Measurements from ENCODE around the gene PHF21A. TPM values are rescaled to one million over a fixed set of nuclear protein-coding genes. Genes with fewer than 3 reads are reported as not detected.

PHF21A gene
- polyA plus RNA-seq, 1 donor (not counting 4 experiments of a cell fraction or from before 2014, with no cell fraction given) = 16.1 TPM

DNA sequence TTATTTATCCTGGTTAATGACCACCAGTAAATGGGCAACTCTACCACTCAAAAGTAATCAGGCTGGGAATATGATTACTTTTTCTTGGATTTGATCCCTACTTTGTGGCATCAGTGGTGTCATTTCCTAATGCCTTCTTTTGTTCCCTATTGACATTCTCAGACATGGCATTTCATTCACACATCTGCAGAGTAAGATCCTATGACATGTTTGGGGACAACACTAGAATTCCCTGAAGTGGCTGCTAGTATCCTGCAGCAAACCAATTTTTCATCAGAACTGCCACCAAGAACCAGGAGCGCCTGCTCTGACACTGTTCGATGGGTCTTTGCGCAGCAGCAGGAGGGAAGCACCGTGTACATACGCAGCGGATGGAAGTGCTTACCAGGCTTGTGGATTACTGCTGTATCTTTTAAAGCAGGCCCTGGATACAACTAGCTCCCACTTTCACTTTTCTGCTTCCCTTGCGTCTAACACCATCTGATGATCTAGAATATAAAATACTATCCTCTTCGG lies 101.1 kb downstream of the PHF21A start:
- H3K36me3 ChIP-seq (ENCODE audit: control insufficient read depth in 2 of 2, extremely low read depth in 1 of 2, insufficient read depth in 2 of 2, low read length in 2 of 2) = peaks cover 0 to 3% of the 10 kb centered on the region in 2 experiments
- no peaks in the 10 kb centered on the region for H3K4me1 ChIP-seq (ENCODE audit: control insufficient read depth, extremely low read depth, insufficient read depth, low read length)
- H3K9me1 ChIP-seq (ENCODE audit: control insufficient read depth, extremely low read depth, insufficient read depth, low read length) = no peaks in the 10 kb centered on the region
- no peak for FAIRE-seq
- no peak overlapping the region for H3K9ac ChIP-seq (ENCODE audit: control insufficient read depth, extremely low read depth, insufficient read depth, low read length)
- H3K27ac ChIP-seq (ENCODE audit: control insufficient read depth, insufficient read depth, low read length) = no peak overlapping the region
- H3K4me3 ChIP-seq (ENCODE audit: control insufficient read depth in 2 of 3, extremely low read depth in 1 of 3, insufficient read depth in 2 of 3, low read depth in 1 of 3, low read length in 3 of 3) = no peak overlapping the region
- no peak overlapping the region for H2AFZ ChIP-seq (ENCODE audit: control insufficient read depth, low read length)
- dilution Hi-C loops (cut with MboI; ENCODE audit: extremely low pct_ligation_motif_present, low sequenced_read_pairs) = no loop called here
- no peaks in the 10 kb centered on the region for H4K20me1 ChIP-seq (ENCODE audit: control insufficient read depth, extremely low read depth, insufficient read depth, low read length)
- no peaks in the 10 kb centered on the region for H3K27me3 ChIP-seq (ENCODE audit: control insufficient read depth, extremely low read depth, insufficient read depth, low read length)
- TF ChIP-seq EZH2 (IDR thresholded peaks at IDR 0.05; ENCODE audit: low read length) = no peak
- no peaks in the 10 kb centered on the region for H3K9me3 ChIP-seq (ENCODE audit: control insufficient read depth, low read depth, low read length)
- H3K4me2 ChIP-seq (ENCODE audit: control insufficient read depth, extremely low read depth, insufficient read depth, low read depth, low read length) = no peak overlapping the region
- H3K79me2 ChIP-seq (ENCODE audit: control insufficient read depth, insufficient read depth, low read length) = no peaks in the 10 kb centered on the region
- DNase-seq (ENCODE audit: low read depth, low spot score) = no peak

DNA sequence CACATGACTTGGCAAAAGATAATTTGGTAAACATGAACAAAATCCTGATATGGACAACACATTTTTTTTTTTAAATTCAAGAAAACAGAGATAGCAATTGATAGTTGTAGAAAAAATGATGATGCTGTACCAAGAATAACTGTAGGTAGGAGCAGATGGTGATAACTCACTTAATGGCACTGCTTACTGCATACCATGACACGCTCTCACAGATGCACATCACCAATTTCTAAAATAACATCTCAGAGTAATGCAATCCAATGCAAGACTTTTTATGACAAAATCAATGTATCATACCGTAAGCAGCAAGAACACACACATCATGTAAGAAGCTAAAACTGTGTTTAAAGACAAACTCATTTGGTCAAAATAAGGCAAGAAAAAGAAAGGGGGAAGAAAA lies 102.6 kb downstream of the PHF21A start:
- TF ChIP-seq EZH2 (IDR thresholded peaks at IDR 0.05; ENCODE audit: low read length) = no peak
- TF ChIP-seq, protein P1, sequence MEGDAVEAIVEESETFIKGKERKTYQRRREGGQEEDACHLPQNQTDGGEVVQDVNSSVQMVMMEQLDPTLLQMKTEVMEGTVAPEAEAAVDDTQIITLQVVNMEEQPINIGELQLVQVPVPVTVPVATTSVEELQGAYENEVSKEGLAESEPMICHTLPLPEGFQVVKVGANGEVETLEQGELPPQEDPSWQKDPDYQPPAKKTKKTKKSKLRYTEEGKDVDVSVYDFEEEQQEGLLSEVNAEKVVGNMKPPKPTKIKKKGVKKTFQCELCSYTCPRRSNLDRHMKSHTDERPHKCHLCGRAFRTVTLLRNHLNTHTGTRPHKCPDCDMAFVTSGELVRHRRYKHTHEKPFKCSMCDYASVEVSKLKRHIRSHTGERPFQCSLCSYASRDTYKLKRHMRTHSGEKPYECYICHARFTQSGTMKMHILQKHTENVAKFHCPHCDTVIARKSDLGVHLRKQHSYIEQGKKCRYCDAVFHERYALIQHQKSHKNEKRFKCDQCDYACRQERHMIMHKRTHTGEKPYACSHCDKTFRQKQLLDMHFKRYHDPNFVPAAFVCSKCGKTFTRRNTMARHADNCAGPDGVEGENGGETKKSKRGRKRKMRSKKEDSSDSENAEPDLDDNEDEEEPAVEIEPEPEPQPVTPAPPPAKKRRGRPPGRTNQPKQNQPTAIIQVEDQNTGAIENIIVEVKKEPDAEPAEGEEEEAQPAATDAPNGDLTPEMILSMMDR (optimal IDR thresholded peaks at IDR 0.05 in 1 of 3, IDR thresholded peaks at IDR 0.05 in 1 of 3, conservative IDR thresholded peaks at IDR 0.05 in 1 of 3; ENCODE audit: extremely low read depth in 1 of 3, insufficient read depth in 2 of 3, low read length in 3 of 3) = no peak
- Histone ChIP-seq H4K20me1 (ENCODE audit: control insufficient read depth, extremely low read depth, insufficient read depth, low read length) (no peaks in the 10 kb centered on the region), H3K4me3 (ENCODE audit: control insufficient read depth in 2 of 3, extremely low read depth in 1 of 3, insufficient read depth in 2 of 3, low read depth in 1 of 3, low read length in 3 of 3) (no peak overlapping the region), H3K27me3 (ENCODE audit: control insufficient read depth, extremely low read depth, insufficient read depth, low read length) (no peaks in the 10 kb centered on the region), H3K79me2 (ENCODE audit: control insufficient read depth, insufficient read depth, low read length) (no peaks in the 10 kb centered on the region), H2AFZ (ENCODE audit: control insufficient read depth, low read length) (no peak overlapping the region), H3K9me3 (ENCODE audit: control insufficient read depth, low read depth, low read length) (no peaks in the 10 kb centered on the region), H3K9me1 (ENCODE audit: control insufficient read depth, extremely low read depth, insufficient read depth, low read length) (no peaks in the 10 kb centered on the region), H3K9ac (ENCODE audit: control insufficient read depth, extremely low read depth, insufficient read depth, low read length) (no peak overlapping the region), H3K27ac (ENCODE audit: control insufficient read depth, insufficient read depth, low read length) (no peak overlapping the region), H3K4me1 (ENCODE audit: control insufficient read depth, extremely low read depth, insufficient read depth, low read length) (no peaks in the 10 kb centered on the region), H3K4me2 (ENCODE audit: control insufficient read depth, extremely low read depth, insufficient read depth, low read depth, low read length) (no peak overlapping the region), H3K36me3 (ENCODE audit: control insufficient read depth in 2 of 2, extremely low read depth in 1 of 2, insufficient read depth in 2 of 2, low read length in 2 of 2) (peaks cover 0 to 3% of the 10 kb centered on the region in 2 experiments)
- dilution Hi-C loops (cut with MboI; ENCODE audit: extremely low pct_ligation_motif_present, low sequenced_read_pairs) = no loop called here
- DNase-seq (ENCODE audit: low read depth, low spot score) (no peak), FAIRE-seq (no peak)

DNA sequence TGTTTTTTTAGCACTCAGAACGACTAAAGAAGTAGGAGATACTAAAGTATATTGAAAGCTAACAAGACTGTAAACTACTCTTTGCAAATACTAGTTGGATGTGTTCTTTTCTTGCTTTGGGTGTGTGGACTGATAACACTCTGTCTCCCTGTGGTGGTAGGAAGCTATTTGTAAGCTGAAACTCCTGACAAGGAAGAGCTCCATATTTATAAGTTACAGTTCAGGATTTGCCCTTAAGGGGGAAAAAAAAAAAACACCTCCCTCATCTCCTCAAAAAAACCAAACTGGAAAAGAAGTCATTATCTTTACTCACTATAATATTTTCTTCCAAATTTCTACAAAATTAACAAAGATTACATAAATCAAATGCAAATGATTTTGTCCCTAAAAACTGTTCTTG lies 103.9 kb downstream of the PHF21A start:
- dilution Hi-C loops (cut with MboI; ENCODE audit: extremely low pct_ligation_motif_present, low sequenced_read_pairs) = no loop called here
- FAIRE-seq = no peak

More for the DNA sequence above, 103.9 kb downstream of the PHF21A start:
- Histone ChIP-seq H3K9me1 (ENCODE audit: control insufficient read depth, extremely low read depth, insufficient read depth, low read length) (no peaks in the 10 kb centered on the region), H3K79me2 (ENCODE audit: control insufficient read depth, insufficient read depth, low read length) (no peaks in the 10 kb centered on the region), H3K4me1 (ENCODE audit: control insufficient read depth, extremely low read depth, insufficient read depth, low read length) (no peaks in the 10 kb centered on the region), H3K36me3 (ENCODE audit: control insufficient read depth in 2 of 2, extremely low read depth in 1 of 2, insufficient read depth in 2 of 2, low read length in 2 of 2) (peaks cover 0 to 3% of the 10 kb centered on the region in 2 experiments), H3K4me2 (ENCODE audit: control insufficient read depth, extremely low read depth, insufficient read depth, low read depth, low read length) (no peak overlapping the region), H3K4me3 (ENCODE audit: control insufficient read depth in 2 of 3, extremely low read depth in 1 of 3, insufficient read depth in 2 of 3, low read depth in 1 of 3, low read length in 3 of 3) (no peak overlapping the region), H3K9me3 (ENCODE audit: control insufficient read depth, low read depth, low read length) (no peaks in the 10 kb centered on the region), H3K27me3 (ENCODE audit: control insufficient read depth, extremely low read depth, insufficient read depth, low read length) (no peaks in the 10 kb centered on the region), H2AFZ (ENCODE audit: control insufficient read depth, low read length) (no peak overlapping the region), H4K20me1 (ENCODE audit: control insufficient read depth, extremely low read depth, insufficient read depth, low read length) (no peaks in the 10 kb centered on the region), H3K27ac (ENCODE audit: control insufficient read depth, insufficient read depth, low read length) (no peak overlapping the region), H3K9ac (ENCODE audit: control insufficient read depth, extremely low read depth, insufficient read depth, low read length) (no peak overlapping the region)
- no peak for TF ChIP-seq EZH2 (IDR thresholded peaks at IDR 0.05; ENCODE audit: low read length)
- TF ChIP-seq, protein P1 (optimal IDR thresholded peaks at IDR 0.05 in 1 of 3, IDR thresholded peaks at IDR 0.05 in 1 of 3, conservative IDR thresholded peaks at IDR 0.05 in 1 of 3; ENCODE audit: extremely low read depth in 1 of 3, insufficient read depth in 2 of 3, low read length in 3 of 3) = no peak
- no peak for DNase-seq (ENCODE audit: low read depth, low spot score)

Data from keratinocyte (primary cell).